Mesendoderm (in vitro differentiated cells): ENCODE measurements around the gene MED9. TPM values are rescaled to one million over a fixed set of nuclear protein-coding genes. Genes with fewer than 3 reads are reported as not detected.

Experiments used
- small RNA-seq: library from polyadenylated mRNA; stranded (forward); fragments of <200 nt; extraction: miRNeasy Mini kit (QIAGEN cat#:217004); gene quantifications from one replicate; pipeline ENCODE3, GENCODE V24; 2013; ENCODE audit not compliant: insufficient read depth

Gene MED9

Small RNAs within 50 kb of the gene (small RNA-seq; reads per million reads assigned to genes)
- gene RF00019 = not detected
